ENCODE measurements around the gene LUC7L.
"Not testable (repeated sequence)": the region's sequence is repeated elsewhere in the genome, so short reads cannot be mapped to it uniquely, and the experiment has no call there.

The LUC7L gene

DNA sequence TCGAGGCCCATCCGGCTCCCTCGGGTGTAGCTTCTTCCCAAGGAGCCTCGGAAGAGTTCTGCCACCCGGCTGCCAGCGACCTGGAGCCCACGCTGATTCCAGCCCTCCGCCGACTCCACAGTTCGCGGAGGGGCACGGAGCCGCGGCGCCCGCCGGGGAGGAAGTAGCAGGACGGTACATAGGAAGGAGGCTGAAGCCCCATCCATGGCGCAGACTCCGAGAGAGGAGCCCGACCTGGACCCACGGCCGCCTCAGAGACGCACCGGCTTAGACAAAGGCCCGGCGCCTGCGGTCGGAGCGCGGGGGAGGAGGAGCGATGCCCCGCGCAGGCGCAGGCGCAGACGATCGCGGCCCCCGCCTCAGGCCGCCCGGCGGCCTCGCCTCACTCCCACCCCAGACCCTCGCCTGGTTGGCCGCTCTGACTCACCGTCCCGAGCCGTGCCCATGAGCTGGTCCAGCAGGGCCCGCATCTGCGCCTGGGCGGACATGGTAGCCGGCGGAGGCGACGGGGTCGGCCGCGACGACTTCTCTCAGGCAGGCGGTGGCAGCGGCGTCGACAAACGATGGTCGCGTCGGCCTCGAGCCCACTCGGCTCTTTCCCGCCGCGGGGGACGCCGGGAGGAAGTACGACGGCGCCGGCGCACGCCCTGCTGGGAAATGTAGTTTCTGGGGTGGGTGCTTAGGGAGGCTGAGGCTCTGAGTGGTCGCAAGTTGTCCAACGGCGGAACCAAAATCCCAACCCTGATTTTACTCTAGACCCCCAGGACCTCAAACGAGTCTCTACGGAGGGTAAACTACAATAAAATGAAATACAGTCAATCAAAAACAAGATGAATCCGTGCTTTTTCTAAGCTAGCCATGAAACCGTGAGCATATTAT lies at the start of gene LUC7L:
Gene LUC7L, minus strand, starts transcription at position 598 of the 879 bp plus-strand sequence. Its CDS starts 110 bp downstream, at position 488.
- peak; percentile 80 for DNase-seq (ENCODE audit: low read depth)

DNA sequence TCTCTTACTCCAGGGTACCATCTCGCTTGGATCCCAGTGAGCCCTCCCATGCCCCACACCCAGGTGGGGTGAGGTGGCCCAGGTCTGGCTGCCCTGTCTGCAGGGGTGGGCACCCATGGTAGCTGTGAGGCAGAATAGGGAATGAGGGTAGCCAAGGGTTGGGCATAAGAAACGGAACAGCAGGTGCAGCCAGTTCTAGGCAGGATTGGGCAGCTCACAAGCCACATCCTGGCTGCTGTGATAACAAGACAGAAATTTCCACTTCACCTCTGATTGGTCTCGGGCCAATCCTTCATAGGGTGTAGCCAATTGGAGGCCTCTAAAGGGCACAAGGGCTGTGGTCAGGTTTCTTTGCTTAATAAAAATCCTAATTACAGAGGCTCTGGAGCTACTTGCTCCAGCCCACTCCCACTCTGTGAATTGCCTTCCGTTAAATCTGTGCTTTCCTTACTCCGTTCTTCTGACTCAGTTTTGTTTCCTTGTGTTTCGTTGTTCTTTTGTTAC lies 49.7 kb upstream of the LUC7L start:
- DNase-seq (ENCODE audit: low read depth): no peak

DNA sequence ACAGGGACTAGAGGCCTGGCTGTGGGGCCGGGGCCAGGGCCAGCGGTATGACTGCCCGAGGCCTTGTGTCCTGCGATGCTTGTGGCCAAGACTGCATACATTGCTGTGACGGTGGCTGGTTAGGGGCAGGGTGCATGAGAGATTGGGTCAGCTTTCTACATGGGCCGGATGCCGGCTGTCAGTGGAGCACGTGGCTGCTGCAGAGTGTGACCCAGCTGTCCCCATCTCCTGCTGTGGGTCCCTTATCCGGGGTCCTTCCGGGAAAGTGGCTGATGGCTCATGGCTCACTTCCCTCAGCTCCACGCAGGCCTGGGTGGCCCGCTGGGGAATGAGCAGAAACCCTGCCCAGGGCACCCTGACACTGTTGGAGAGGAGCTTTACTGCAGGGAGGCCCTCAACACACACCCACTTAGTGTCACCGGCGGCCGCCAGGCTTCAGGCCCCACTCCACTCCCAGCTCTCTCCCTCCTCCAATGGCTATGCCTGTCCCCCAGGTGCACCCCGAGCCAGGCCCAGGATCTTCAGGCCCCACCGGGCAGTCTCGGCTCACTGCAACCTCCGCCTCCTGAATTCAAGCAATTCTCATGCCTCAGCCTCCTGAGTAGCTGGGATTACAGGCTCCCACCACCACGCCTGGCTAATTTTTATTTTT lies 47.3 kb upstream of the LUC7L start:
- no peak for DNase-seq (ENCODE audit: low read depth)

GRCh38 chr16:275786-276232 lies 46.6 kb upstream of the LUC7L start, which contains the start of gene RGS11:
TSS of gene RGS11 (minus strand) at chr16:275944. CDS start at chr16:275911, 33 bp downstream.
- DNase-seq (ENCODE audit: low read depth): no peak

GRCh38 chr16:275041-275641 lies 45.9 kb upstream of the LUC7L start:
- DNase-seq (ENCODE audit: low read depth): no peak

GRCh38 chr16:273547-274421 lies 44.5 kb upstream of the LUC7L start:
- no peak for DNase-seq (ENCODE audit: low read depth)

GRCh38 chr16:272633-273546 lies 43.6 kb upstream of the LUC7L start:
- DNase-seq (ENCODE audit: low read depth): no peak

DNA sequence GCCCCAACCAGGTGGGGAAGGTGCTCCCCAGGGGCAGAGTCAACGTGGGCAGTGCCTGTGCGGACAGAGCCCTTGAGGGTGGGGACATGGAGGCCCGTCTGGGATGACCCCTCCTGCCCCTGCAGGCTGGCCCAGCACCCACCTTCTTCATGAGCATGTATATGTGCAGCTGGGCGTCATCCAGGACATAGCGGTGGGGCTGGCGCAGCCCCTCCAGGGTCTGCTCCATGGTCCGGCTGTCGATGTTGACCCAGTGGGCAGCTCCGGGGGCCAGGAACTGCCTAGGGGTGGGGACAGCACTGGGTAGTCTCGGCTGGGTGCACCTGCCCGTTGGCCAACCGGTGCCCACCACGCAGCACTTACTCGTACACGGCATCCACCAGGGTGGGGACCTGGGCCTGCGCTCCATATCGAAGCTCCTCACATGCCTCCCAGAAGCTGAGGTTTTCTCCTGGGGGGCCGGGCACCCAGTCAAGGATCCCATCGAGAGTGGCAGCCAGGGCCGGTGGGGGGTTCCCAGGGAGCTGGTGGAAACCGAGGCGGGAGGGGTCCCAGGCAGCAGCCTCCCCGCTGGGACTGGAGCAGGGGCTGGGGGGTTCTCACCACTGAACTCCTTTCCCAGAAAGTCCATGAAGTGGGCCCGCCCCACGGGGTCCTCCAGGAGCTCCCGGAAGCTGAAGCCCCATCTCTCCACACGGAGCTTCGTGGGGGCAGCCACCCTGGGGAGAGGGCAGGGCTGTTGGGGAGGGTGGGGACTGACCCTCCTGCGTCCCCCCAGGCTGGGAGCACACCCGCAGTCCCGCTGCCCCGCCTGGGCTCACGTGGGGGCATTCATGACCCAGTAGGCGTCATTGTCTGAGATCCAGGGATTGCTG lies 41.4 kb upstream of the LUC7L start:
- no peak for DNase-seq (ENCODE audit: low read depth)

GRCh38 chr16:269061-269796 lies 40.0 kb upstream of the LUC7L start:
- no peak for DNase-seq (ENCODE audit: low read depth)

DNA sequence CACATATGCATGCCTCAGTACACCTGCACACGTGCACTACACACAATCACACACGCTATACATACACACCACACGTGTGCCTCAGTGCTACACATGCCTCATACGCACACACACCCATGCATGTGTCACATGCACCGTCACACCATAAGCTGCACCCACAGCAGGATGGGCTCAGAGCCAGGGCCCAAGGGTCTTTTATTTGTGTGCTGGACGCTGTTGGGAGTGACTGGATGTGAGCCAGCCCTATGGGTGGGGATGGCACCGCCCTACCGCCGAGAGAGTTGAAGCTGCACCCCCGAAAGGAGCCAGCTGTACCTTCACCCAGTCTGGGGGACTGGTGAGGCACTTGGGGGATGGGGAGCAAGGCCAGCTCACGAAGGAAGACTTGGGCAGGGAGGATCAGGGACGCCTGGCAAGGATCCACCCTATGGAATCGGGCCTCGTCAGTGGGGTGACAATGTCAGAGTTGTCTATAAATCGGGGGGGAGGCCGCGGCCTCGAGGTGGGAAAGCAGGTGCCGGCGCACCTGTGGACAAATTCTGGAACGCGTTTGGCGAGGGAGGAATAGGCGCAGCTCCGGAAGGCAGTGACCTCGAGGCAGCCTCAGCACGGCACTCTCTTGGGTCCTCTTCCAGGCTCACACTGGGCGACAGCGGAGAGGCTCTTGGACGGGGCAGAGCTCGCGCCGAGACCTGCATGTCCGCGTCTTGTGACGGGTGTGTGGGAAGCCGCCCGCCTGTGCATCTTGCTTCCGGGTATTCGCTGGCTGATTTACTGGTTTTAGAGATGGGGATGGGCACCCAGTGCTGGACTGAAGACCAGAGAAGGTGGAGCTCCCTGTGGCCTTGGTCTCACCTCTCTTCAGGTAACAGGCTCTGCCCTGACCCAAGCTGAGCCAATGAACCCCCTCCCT lies 39.1 kb upstream of the LUC7L start:
- no peak for DNase-seq (ENCODE audit: low read depth)

GRCh38 chr16:267562-267961 lies 38.3 kb upstream of the LUC7L start:
- DNase-seq (ENCODE audit: low read depth): not testable (repeated sequence)

GRCh38 chr16:266258-267164 lies 37.3 kb upstream of the LUC7L start:
- DNase-seq (ENCODE audit: low read depth): no peak

DNA sequence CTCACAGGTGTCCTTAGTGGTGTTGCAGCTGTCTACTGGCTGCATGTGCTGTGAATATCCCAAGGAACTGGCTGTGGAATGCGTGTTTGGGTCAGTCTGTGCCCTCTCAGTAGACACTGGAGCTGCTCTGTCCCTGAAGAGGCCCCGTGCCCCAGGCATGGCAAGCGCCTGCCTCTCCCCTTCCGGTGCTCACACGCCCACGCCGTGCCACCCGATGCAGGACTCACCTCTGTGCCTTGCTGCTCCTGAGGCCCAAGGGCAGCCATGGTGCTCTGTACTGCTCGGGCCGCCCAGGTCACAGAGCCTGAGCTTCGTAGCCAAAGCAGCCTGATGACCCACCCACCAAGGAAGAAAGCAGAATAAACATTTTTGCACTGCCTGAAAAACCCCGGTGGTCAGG lies 36.5 kb upstream of the LUC7L start:
- DNase-seq (ENCODE audit: low read depth): no peak

DNA sequence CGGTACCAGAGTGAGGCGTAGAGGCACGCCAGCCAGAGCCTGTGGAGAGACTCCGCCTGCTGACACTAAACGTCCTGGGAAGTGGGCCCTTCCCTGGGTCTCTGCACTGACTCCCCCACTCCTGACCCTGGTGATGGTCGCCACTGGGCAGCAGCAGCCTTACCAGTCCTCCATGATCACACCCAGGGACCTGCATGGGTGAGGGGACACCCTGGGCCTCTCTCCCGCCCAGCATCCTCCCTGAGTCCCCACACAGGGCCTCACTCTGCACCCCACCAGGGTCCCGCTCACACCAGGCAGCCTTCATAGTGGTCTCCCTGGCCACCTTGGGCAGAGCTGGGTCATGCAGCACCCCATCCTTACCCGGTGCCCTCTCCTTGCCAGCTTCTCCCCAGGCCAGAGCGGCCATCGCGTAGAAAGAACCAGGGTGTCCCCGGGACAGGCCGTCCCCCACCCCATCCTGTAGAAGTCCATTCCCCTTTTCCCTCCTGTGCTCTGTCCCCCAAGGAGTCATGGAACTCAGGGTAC lies 35.8 kb upstream of the LUC7L start:
- no peak for DNase-seq (ENCODE audit: low read depth)

DNA sequence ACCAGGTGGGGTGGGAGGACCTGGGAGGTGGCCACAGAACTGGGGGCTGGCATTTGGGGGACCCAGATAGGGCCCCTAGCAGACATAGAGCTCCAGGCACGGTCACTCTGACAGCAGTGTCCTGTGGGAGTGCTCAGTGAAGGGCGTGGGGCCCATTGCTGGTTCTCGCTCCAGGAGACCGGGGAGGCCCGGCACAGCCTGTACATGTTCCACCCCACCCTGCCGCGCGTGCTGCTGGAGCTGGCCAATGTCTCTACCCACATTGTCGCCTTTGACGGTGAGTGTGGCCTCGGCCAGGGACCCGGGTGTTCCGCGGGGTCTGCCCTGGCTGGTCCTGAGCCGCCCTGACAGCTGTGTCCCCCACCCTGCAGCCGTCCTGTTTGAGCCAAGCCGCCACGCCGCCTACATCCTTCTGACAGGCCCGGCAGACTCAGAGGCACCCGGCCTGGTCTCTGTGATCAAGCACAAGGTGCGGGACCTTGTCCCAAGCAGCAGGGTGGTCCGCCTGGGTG lies 35.2 kb upstream of the LUC7L start:
- no peak for DNase-seq (ENCODE audit: low read depth)

GRCh38 chr16:263944-264343 lies 34.7 kb upstream of the LUC7L start:
- DNase-seq (ENCODE audit: low read depth): no peak
